ENCODE data around the gene GPC1.

GPC1 gene

DNA sequence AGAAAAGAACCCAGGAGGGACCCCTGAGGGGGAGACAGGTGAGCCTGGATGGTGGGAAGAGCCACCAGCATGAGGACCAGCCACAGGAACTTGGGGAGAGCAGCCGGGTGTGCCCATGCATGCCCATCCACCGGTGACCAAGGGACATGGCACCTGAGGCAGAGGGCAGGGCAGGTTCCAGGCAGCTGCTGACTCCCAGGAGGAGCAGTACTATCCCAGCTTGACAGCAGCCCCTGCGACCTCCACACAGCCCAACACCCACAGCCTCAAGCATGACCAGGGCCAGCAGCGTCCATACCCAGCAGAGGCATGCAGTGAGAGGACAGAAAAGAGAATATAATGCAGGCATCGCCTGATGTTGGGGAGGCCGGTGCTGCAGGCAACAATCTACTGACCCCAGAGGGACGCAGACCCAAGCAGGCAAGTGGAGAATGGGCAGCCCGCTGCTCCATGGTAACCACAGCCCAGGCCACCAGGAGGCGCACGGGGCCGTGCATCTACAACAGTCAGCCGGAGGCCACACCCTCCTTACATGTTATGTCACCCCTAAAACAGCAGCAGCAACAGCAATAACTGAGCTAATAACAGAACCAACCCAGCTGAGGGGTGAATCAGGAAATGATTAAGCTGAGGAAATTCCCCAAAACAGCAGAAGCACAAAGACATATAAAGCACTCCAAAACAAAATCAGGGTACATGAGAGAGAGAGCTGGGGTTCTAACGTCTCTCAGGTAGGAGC is 78.3 kb downstream of the GPC1 start:
- peak; percentile 67 for DNase-seq (ENCODE audit: low read depth)

GRCh38 chr2:240514631-240515030 is 79.2 kb downstream of the GPC1 start:
- no peak for DNase-seq (ENCODE audit: low read depth)

DNA sequence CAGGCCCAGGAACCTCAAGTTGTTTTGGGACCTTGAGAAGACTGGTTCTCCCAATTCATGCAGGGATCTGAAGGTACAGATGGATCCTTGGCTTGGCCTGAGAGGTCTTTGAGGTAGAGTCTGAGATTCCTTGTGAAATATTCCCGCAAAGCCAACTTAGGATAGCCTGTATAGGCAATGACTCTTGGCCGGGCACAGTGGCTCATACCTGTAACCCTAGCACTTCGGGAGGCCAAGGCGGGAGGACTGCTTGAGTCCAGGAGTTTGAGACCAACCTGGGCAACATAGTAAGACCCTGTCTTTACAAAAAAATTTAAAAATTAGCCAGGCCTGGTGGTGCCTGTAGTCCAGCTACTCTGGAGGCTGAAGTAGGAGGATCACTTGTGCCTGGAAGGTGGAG is 81.9 kb downstream of the GPC1 start:
- no peak for DNase-seq (ENCODE audit: low read depth)

Measured in activated T-helper 1 cell treated with Interleukin-2 at 50 U/mL for 16 hours (primary cell).